Hepatocyte (in vitro differentiated cells): ENCODE results near the gene RUNX1. TPM values are rescaled to one million over a fixed set of nuclear protein-coding genes. Genes with fewer than 3 reads are reported as not detected.

Experiments
- DNase-seq: peaks from one replicate; pipeline ENCODE4 v3.0.0-alpha.2; 2016; ENCODE audit warnings: low spot score
- H2AFZ ChIP-seq: fragments of 200-600 bp; sonication (generic); 2 replicates; pipeline ENCODE4 v1.6.0; 2016; ENCODE audit warnings: antibody characterized with exemption, mild to moderate bottlenecking
- H3K27ac ChIP-seq: fragments of 200-600 bp; sonication (generic); 2 replicates; pipeline ENCODE4 v1.5.1; 2016; ENCODE audit warnings: mild to moderate bottlenecking
- H3K27me3 ChIP-seq: fragments of 200-600 bp; sonication (generic); 2 replicates; pipeline ENCODE4 v1.6.1; 2016
- H3K36me3 ChIP-seq: fragments of 200-600 bp; sonication (generic); replicated peaks from 2 replicates; pipeline ENCODE4 v1.5.1; 2016; ENCODE audit warnings: low read depth; ENCODE audit not compliant: insufficient read depth
- H3K4me1 ChIP-seq: fragments of 200-600 bp; sonication (generic); 2 replicates; pipeline ENCODE4 v1.5.1; 2016; ENCODE audit warnings: mild to moderate bottlenecking, moderate library complexity; ENCODE audit not compliant: insufficient read depth
- H3K4me2 ChIP-seq: fragments of 200-600 bp; sonication (generic); 2 replicates; pipeline ENCODE4 v1.6.0; 2016
- H3K4me3 ChIP-seq: fragments of 200-600 bp; sonication (generic); 2 replicates; pipeline ENCODE4 v1.5.1; 2016; ENCODE audit warnings: mild to moderate bottlenecking
- H3K79me2 ChIP-seq: fragments of 200-600 bp; sonication (generic); 2 replicates; pipeline ENCODE4 v1.6.0; 2017; ENCODE audit warnings: mild to moderate bottlenecking
- H3K9me2 ChIP-seq: fragments of 200-600 bp; sonication (generic); replicated peaks from 2 replicates; pipeline ENCODE4 v1.6.0; 2017; ENCODE audit warnings: mild to moderate bottlenecking; ENCODE audit not compliant: insufficient read depth
- H3K9me3 ChIP-seq: fragments of 200-600 bp; sonication (generic); 2 replicates; pipeline ENCODE4 v1.5.1; 2016; ENCODE audit warnings: low read depth, mild to moderate bottlenecking
- H4K20me1 ChIP-seq: fragments of 200-600 bp; sonication (generic); 2 replicates; pipeline ENCODE4 v1.6.0; 2016; ENCODE audit warnings: mild to moderate bottlenecking; ENCODE audit not compliant: insufficient read depth, poor library complexity, severe bottlenecking
- EZH2 ChIP-seq: fragments of 200-600 bp; sonication (generic); IDR thresholded peaks from 2 replicates; pipeline ENCODE4 v1.6.1; 2016; ENCODE audit warnings: antibody characterized with exemption, mild to moderate bottlenecking, borderline replicate concordance
- EZH2phosphoT487 ChIP-seq: fragments of 200-600 bp; sonication (generic); IDR thresholded peaks from one replicate; pipeline ENCODE4 v1.6.1; 2018; ENCODE audit warnings: antibody characterized with exemption, mild to moderate bottlenecking, low read depth, moderate library complexity; ENCODE audit not compliant: unreplicated experiment, severe bottlenecking
- WGBS: methylation state at CpG from one replicate; pipeline ENCODE4 v1.1.6; 2016; ENCODE audit warnings: low lambda C conversion rate; ENCODE audit errors: missing lambda C conversion rate; 5-methylcytosine and 5-hydroxymethylcytosine counted together
- polyA plus RNA-seq: library from polyadenylated mRNA; unstranded; fragments of >200 nt; fragmentation: Nextera tagmentation; extraction: Ambion mirVana; gene quantifications from 2 replicates; pipeline ENCODE4 v1.2.1, GENCODE V29; 2016
- total RNA-seq: library from RNA; depleted of rRNA; stranded (reverse); fragments of >200 nt; gene quantifications from 2 replicates; pipeline ENCODE4 v1.2.3, GENCODE V29; 2014
- TF ChIP-seq, protein P1 (sequence below): fragments of 200-600 bp; sonication (generic); IDR thresholded peaks from 2 replicates; pipeline ENCODE4 v1.5.1; 2016; ENCODE audit warnings: antibody characterized with exemption, mild to moderate bottlenecking; ENCODE audit not compliant: poor library complexity

RUNX1 gene
- total and polyA plus RNA-seq, 2 experiments from 2014 or later = 8.5 to 10.9 TPM

DNA sequence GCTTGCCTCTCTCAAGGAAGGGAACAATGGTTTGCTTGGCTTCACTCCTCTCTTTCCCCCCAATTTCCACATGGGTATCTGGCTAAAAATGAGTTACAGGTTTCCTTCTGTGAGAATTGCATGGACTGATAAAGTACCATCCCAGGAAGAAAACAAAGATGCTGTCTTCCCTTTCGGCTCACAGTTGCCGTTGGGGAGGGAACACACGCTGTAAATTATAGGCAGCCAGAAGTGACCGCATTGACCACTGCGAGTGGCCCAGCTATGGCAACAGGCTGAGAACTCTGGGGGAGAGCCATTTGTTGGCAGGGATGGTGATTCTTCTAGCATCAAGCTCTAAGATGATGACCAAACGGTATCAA, 2.9 kb downstream of the RUNX1 start:
- Histone ChIP-seq H2AFZ (no peak overlapping the region), H3K79me2 (no peaks in the 10 kb centered on the region), H3K9me2 (no peaks in the 10 kb centered on the region), H3K27me3 (no peaks in the 10 kb centered on the region), H3K27ac (no peak overlapping the region), H3K9me3 (no peaks in the 10 kb centered on the region), H3K4me2 (no peak overlapping the region), H4K20me1 (no peaks in the 10 kb centered on the region), H3K4me3 (no peak overlapping the region), H3K36me3 (no peaks in the 10 kb centered on the region), H3K4me1 (peaks cover 24% of the 10 kb centered on the region)
- no peak for DNase-seq
- WGBS = 97% methylated on average over 6 of the region's 6 CpGs
- TF ChIP-seq EZH2 (no peak), EZH2phosphoT487 (no peak)
- TF ChIP-seq, protein P1, sequence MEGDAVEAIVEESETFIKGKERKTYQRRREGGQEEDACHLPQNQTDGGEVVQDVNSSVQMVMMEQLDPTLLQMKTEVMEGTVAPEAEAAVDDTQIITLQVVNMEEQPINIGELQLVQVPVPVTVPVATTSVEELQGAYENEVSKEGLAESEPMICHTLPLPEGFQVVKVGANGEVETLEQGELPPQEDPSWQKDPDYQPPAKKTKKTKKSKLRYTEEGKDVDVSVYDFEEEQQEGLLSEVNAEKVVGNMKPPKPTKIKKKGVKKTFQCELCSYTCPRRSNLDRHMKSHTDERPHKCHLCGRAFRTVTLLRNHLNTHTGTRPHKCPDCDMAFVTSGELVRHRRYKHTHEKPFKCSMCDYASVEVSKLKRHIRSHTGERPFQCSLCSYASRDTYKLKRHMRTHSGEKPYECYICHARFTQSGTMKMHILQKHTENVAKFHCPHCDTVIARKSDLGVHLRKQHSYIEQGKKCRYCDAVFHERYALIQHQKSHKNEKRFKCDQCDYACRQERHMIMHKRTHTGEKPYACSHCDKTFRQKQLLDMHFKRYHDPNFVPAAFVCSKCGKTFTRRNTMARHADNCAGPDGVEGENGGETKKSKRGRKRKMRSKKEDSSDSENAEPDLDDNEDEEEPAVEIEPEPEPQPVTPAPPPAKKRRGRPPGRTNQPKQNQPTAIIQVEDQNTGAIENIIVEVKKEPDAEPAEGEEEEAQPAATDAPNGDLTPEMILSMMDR = no peak

DNA sequence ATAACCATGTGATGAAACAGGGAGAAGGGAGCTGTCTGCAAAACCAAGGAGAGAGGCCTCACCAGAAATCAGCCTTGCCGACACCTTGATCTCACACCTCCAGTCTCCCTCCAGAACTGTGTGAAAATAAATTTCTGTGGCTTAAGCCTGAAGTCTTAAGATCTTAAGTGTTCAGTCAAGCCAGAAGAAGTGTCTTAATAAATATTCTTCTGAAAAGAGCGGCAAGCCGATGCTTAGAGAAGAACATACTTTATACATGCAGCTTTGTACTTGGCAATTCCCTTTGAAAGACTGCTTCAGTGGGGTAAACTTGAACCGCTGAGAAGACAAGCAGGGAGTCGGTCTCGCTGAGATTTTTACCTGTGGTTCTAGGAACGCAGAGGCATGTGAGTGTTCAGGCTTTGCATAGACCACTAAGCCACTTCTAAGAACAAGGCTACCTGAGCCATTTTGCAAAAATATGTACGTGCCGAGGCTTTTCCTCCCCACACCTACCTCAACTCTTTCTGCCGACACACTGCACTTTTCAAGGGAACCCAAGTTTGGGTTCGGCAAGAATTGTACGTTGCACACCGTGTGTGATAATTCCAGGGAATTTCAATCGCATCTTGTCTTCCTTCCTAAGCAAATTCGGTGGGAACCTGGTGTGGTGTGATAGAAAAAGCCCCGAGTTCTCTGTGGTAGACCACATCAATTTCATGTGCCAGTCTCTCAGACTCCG, 3.4 kb downstream of the RUNX1 start:
- H4K20me1 ChIP-seq = no peaks in the 10 kb centered on the region
- no peak overlapping the region for H2AFZ ChIP-seq
- no peak overlapping the region for H3K4me3 ChIP-seq
- no peaks in the 10 kb centered on the region for H3K9me3 ChIP-seq
- TF ChIP-seq, protein P1 = no peak
- TF ChIP-seq EZH2phosphoT487 (no peak), EZH2 (no peak)
- peaks cover 24% of the 10 kb centered on the region for H3K4me1 ChIP-seq
- H3K27me3 ChIP-seq = no peaks in the 10 kb centered on the region
- WGBS = 96% methylated on average over 17 of the region's 17 CpGs
- H3K79me2 ChIP-seq = no peaks in the 10 kb centered on the region
- no peaks in the 10 kb centered on the region for H3K9me2 ChIP-seq
- no peak overlapping the region for H3K4me2 ChIP-seq
- DNase-seq = no peak
- no peak overlapping the region for H3K27ac ChIP-seq
- no peaks in the 10 kb centered on the region for H3K36me3 ChIP-seq

DNA sequence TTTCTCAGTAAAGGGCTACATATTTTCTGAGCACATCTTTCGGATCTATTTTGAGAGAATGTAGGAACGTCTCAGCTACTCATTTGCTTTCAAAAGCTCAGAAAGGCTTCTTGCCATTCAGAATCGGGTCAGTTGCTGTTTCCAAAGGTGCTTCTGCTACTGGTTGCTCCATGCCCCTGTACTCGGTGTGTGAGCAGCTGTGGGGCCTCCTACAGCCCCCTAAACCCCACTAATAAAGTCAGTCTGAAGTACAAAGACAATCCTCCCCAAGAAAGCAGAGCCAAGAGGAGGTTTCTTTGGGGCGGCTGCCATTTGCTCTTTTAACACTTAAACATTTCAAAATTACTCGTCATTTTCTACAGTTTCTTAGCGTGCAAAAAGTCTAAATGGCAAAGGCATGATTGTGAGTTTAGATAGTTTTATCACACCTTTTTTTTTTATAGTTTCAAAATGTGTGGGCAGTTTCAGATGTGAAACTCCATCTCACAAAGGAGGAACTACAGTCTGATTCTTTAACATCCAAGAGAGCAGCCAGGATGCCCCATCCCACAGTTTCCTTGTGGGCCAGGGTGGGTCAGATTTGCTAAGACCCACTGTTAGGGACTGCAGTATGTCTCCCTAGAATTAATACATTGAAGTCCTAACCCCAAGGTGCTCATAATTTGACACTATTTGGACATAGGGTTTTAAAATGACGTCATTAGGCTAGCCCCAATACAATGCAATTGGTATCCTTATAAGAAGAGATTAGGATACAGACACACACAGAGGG, 4.1 kb downstream of the RUNX1 start:
- peaks cover 28% of the 10 kb centered on the region for H3K4me1 ChIP-seq
- DNase-seq = no peak
- 95% methylated on average over 8 of the region's 8 CpGs for WGBS
- no peaks in the 10 kb centered on the region for H4K20me1 ChIP-seq
- TF ChIP-seq EZH2phosphoT487 (no peak), EZH2 (no peak)
- TF ChIP-seq, protein P1 = no peak
- H3K4me3 ChIP-seq = no peak overlapping the region
- no peaks in the 10 kb centered on the region for H3K27me3 ChIP-seq
- no peak overlapping the region for H3K4me2 ChIP-seq
- H3K9me3 ChIP-seq = no peaks in the 10 kb centered on the region
- no peaks in the 10 kb centered on the region for H3K79me2 ChIP-seq
- H2AFZ ChIP-seq = no peak overlapping the region
- H3K36me3 ChIP-seq = no peaks in the 10 kb centered on the region
- H3K9me2 ChIP-seq = no peaks in the 10 kb centered on the region
- no peak overlapping the region for H3K27ac ChIP-seq
